GM18951 (cell line): ENCODE data around the gene CYP27A1.

Source experiments
- POLR2A ChIP-seq: IDR thresholded peaks from 4 replicates; pipeline ENCODE4 v1.6.1; 2011; ENCODE audit warnings: mild to moderate bottlenecking; ENCODE audit not compliant: insufficient read length, insufficient read depth; ENCODE audit errors: extremely low read depth
- in situ Hi-C: fragments of 300-500 bp; cut with MboI; formaldehyde crosslinking; loops from one replicate; pipeline ENCODE4 v1.12.0; 2022; ENCODE audit warnings: low sequenced_read_pairs, mixed read lengths, inconsistent platforms; ENCODE audit not compliant: unreplicated experiment

Gene CYP27A1

DNA sequence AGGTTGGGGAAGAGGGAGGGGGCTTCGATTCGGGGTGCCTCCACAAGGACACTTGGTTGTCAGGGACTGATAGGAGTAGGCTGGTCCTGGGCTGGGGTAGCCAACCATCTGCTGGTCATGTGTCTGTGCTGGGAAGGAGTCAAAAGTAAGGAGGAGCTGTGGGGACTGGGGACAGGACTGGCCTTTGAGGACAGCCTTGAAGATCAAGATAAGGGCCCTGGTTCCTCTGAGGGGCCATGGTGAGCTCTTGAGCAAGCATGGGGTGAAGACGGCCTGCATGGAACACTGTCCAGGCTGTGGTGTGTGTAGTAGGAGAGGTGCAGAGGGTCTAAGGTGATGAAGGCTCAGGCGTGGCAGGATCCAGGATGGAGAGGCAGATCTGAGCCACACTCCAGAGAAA, 1.7 kb downstream of the CYP27A1 start:
- TF ChIP-seq POLR2A = no peak
- in situ Hi-C loops = no loop called here

- TF ChIP-seq POLR2A = no peak
- in situ Hi-C loops = no loop called here
Measured at GRCh38 chr2:218785103-218785502, 3.2 kb downstream of the CYP27A1 start.

GRCh38 chr2:218786133-218786532, 4.2 kb downstream of the CYP27A1 start:
- TF ChIP-seq POLR2A = no peak
- in situ Hi-C loops = no loop called here

GRCh38 chr2:218788529-218789255, 6.7 kb downstream of the CYP27A1 start:
- in situ Hi-C loops = no loop called here
- TF ChIP-seq POLR2A = no peak

DNA sequence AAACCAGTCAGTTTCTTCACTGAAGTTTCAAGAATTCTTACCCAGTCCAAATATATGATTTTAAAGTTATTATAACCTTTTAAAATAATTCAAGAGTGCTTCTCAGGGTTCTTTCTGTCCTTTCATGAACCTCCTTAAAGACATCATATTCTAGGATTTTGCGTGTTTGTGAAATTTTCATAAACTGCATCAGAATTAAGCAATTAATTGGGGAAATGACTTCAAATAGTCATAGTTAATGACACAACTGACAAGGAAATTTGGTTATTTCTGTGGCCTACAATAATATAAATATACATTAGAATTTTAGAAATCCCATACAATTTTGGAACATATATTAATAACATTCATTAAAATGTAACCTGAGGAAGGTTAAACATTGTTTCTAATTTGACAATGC, 10.5 kb downstream of the CYP27A1 start:
- in situ Hi-C loops = no loop called here
- no peak for TF ChIP-seq POLR2A

- in situ Hi-C loops = no loop called here
- no peak for TF ChIP-seq POLR2A
Measured at GRCh38 chr2:218796691-218797090, 14.7 kb downstream of the CYP27A1 start.

DNA sequence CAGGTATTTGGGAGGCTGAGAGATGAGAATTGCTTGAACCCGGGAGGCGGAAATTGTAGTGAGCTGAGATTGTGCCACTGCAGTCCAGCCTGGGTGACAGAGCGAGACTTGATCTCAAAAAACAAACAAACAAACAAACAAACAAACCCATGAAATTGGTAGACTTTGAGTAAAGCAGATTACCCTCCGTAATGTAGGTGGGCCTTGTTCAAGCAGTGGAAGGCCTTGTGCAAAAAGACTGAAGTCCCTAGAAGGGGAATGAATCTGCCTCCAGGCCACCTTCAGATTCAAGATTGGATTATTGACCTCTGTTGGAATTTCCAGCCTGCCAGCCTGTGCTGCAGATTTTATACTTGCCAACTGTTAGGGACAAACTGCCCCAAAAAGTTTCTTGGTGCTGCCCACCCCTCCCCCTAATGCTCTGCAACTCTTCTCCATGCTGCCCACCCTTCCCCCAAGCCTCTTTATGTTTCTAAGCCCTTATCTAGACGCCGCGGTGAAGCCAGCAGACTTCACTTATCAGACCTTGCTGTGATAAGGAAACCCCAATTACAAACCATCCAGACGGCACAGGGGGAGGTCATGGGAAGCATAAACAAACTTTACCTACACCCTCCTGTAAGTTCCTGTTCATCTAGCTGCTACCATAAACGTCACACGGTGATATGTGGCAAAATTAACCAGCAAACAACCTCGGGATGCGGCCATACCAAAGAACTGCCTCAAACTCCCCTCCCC, 17.0 kb downstream of the CYP27A1 start:
- in situ Hi-C loops = no loop called here
- no peak for TF ChIP-seq POLR2A

DNA sequence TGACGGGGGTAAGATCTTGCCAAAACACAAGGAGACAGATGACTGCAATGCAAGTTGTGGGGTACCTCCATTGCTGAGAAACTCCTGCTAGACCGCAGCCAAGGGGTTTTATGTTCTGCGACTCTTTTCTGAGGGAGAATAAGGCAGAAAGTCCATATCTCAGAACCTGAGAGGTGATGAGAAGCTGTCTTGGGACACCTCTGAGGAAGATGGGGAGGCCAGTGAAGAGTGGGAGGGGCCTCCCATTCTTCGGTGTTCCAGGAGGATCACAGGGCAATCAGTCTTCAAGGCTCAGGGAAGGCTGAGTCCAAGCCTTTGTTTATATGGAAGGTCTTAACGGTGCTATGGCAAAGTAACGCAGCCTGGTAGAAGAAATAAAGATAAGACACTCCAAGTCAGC, 18.0 kb downstream of the CYP27A1 start:
- TF ChIP-seq POLR2A = no peak
- in situ Hi-C loops = no loop called here

DNA sequence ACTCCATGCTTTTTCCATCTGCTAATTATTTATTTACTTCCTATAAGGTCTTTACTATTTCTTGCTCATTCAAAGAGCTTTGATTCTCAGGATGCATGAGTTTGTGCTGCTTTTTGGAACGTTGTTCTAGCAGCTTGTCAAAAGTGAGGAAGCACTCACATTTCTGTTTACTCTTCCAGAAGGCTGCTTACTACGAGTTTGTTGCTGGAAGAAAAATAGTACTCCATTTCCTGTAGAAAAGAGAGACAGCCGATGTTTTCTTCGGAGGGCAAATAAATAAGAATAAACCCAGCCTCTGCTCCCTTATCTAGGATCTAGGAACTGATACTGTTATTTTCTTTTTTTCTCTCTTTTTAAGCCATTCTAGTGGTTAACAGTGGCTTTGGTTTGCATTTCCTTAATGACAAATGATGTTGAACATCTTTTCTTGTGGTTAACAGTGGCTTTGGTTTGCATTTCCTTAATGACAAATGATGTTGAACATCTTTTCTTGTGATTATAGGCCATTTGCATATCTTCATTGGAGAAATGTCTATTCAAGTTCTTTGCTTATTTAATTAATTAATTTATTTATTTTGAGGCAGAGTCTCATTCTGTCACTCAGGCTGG, 20.5 kb downstream of the CYP27A1 start:
- in situ Hi-C loops = no loop called here
- TF ChIP-seq POLR2A = no peak

- TF ChIP-seq POLR2A = no peak
- in situ Hi-C loops = no loop called here
Measured at GRCh38 chr2:218804817-218805216, 22.9 kb downstream of the CYP27A1 start.

- in situ Hi-C loops = no loop called here
- no peak for TF ChIP-seq POLR2A
Measured at GRCh38 chr2:218805627-218806026, 23.7 kb downstream of the CYP27A1 start.

- in situ Hi-C loops = no loop called here
- TF ChIP-seq POLR2A = no peak
Measured at GRCh38 chr2:218806346-218806978, 24.5 kb downstream of the CYP27A1 start.

- no peak for TF ChIP-seq POLR2A
- in situ Hi-C loops = no loop called here
Measured at GRCh38 chr2:218807626-218808025, 25.7 kb downstream of the CYP27A1 start.

- no peak for TF ChIP-seq POLR2A
- in situ Hi-C loops = no loop called here
Measured at GRCh38 chr2:218809515-218809914, 27.6 kb downstream of the CYP27A1 start.

GRCh38 chr2:218810256-218810655, 28.3 kb downstream of the CYP27A1 start:
- no peak for TF ChIP-seq POLR2A
- in situ Hi-C loops = no loop called here
